Measurements from ENCODE around the gene HES1.
A peak's percentile ranks its signal among the peaks of the same experiment; 100 is the strongest.
"Not testable (repeated sequence)": the region's sequence is repeated elsewhere in the genome, so short reads cannot be mapped to it uniquely, and the experiment has no call there.

Gene HES1

GRCh38 chr3:194139814-194140391 lies 4.0 kb downstream of the HES1 start:
- DNase-seq (ENCODE audit: low read depth in 3 of 3, low spot score in 1 of 3), result no peak

- DNase-seq (ENCODE audit: low read depth in 3 of 3, low spot score in 1 of 3), result peak in 1 of 3 donors; percentile 14
These were observed 4.8 kb downstream of the HES1 start for GRCh38 chr3:194140520-194141414.

GRCh38 chr3:194141415-194142155 lies 5.6 kb downstream of the HES1 start:
- DNase-seq (ENCODE audit: low read depth in 3 of 3, low spot score in 1 of 3), result peak in 2 of 3 donors; percentile 8 to 61

GRCh38 chr3:194142156-194142910 lies 6.4 kb downstream of the HES1 start:
- no peak for DNase-seq (ENCODE audit: low read depth in 3 of 3, low spot score in 1 of 3)

GRCh38 chr3:194145702-194146101 lies 9.8 kb downstream of the HES1 start:
- no peak for DNase-seq (ENCODE audit: low read depth in 3 of 3, low spot score in 1 of 3)

- DNase-seq (ENCODE audit: low read depth in 3 of 3, low spot score in 1 of 3), result no peak
These were observed 11.7 kb downstream of the HES1 start for GRCh38 chr3:194147679-194148078.

- no peak for DNase-seq (ENCODE audit: low read depth in 3 of 3, low spot score in 1 of 3)
These were observed 12.4 kb downstream of the HES1 start for GRCh38 chr3:194148383-194148782.

GRCh38 chr3:194150252-194150934 lies 14.4 kb downstream of the HES1 start:
- DNase-seq (ENCODE audit: low read depth in 3 of 3, low spot score in 1 of 3), result no peak

GRCh38 chr3:194150935-194151302 lies 15.0 kb downstream of the HES1 start:
- not testable (repeated sequence) for DNase-seq (ENCODE audit: low read depth in 3 of 3, low spot score in 1 of 3)

- no peak for DNase-seq (ENCODE audit: low read depth in 3 of 3, low spot score in 1 of 3)
These were observed 18.4 kb downstream of the HES1 start for GRCh38 chr3:194154346-194154745.

- DNase-seq (ENCODE audit: low read depth in 3 of 3, low spot score in 1 of 3), result no peak
These were observed 20.1 kb downstream of the HES1 start for GRCh38 chr3:194156095-194156494.

GRCh38 chr3:194158942-194159439 lies 23.0 kb downstream of the HES1 start:
- no peak for DNase-seq (ENCODE audit: low read depth in 3 of 3, low spot score in 1 of 3)

GRCh38 chr3:194160158-194160557 lies 24.2 kb downstream of the HES1 start:
- no peak for DNase-seq (ENCODE audit: low read depth in 3 of 3, low spot score in 1 of 3)

- DNase-seq (ENCODE audit: low read depth in 3 of 3, low spot score in 1 of 3), result no peak
These were observed 25.4 kb downstream of the HES1 start for GRCh38 chr3:194161131-194162045.

- no peak for DNase-seq (ENCODE audit: low read depth in 3 of 3, low spot score in 1 of 3)
These were observed 26.2 kb downstream of the HES1 start for GRCh38 chr3:194162070-194162678.

- DNase-seq (ENCODE audit: low read depth in 3 of 3, low spot score in 1 of 3), result no peak
These were observed 27.1 kb downstream of the HES1 start for GRCh38 chr3:194162817-194163584.

GRCh38 chr3:194163697-194164096 lies 27.7 kb downstream of the HES1 start:
- DNase-seq (ENCODE audit: low read depth in 3 of 3, low spot score in 1 of 3), result no peak

- no peak for DNase-seq (ENCODE audit: low read depth in 3 of 3, low spot score in 1 of 3)
These were observed 28.9 kb downstream of the HES1 start for GRCh38 chr3:194164861-194165260.

Measured in stimulated activated CD4-positive, alpha-beta T cell treated with anti-CD3 and anti-CD28 coated beads, TNF-alpha, amount 100 ng/mL, for 1 hour (primary cell).